Measurements from ENCODE around the gene ZDHHC14.

Gene ZDHHC14

GRCh38 chr6:157530724-157531168 is 149.8 kb downstream of the ZDHHC14 start:
- no peak overlapping the region for H3K27ac ChIP-seq
- DNase-seq: no peak
- no peak for TF ChIP-seq CTCF (IDR thresholded peaks at IDR 0.05)
- intact Hi-C loops (cut with DNase I; ENCODE audit: low total_unique reads): no loop called here
- H3K36me3 ChIP-seq: no peaks in the 10 kb centered on the region
- no peak overlapping the region for H3K4me3 ChIP-seq
- H3K27me3 ChIP-seq: no peaks in the 10 kb centered on the region
- H3K9me3 ChIP-seq: no peaks in the 10 kb centered on the region
- peaks cover 0 to 54% (median 30%) of the 10 kb centered on the region in 4 donors for H3K4me1 ChIP-seq

- no peak for TF ChIP-seq CTCF (IDR thresholded peaks at IDR 0.05)
- DNase-seq: no peak
- intact Hi-C loops (cut with DNase I; ENCODE audit: low total_unique reads): no loop called here
- H3K4me3 ChIP-seq: no peak overlapping the region
- no peaks in the 10 kb centered on the region for H3K9me3 ChIP-seq
- peaks cover 0 to 57% (median 31%) of the 10 kb centered on the region in 4 donors for H3K4me1 ChIP-seq
- H3K27ac ChIP-seq: no peak overlapping the region
- no peaks in the 10 kb centered on the region for H3K36me3 ChIP-seq
- no peaks in the 10 kb centered on the region for H3K27me3 ChIP-seq
These were observed 150.4 kb downstream of the ZDHHC14 start for GRCh38 chr6:157531169-157531985.

GRCh38 chr6:157531986-157532365 is 151.0 kb downstream of the ZDHHC14 start:
- no peak for DNase-seq
- no peaks in the 10 kb centered on the region for H3K9me3 ChIP-seq
- H3K4me1 ChIP-seq: peaks cover 0 to 53% (median 27%) of the 10 kb centered on the region in 4 donors
- H3K27ac ChIP-seq: no peak overlapping the region
- intact Hi-C loops (cut with DNase I; ENCODE audit: low total_unique reads): no loop called here
- no peak for TF ChIP-seq CTCF (IDR thresholded peaks at IDR 0.05)
- H3K4me3 ChIP-seq: no peak overlapping the region
- no peaks in the 10 kb centered on the region for H3K36me3 ChIP-seq
- H3K27me3 ChIP-seq: no peaks in the 10 kb centered on the region

- H3K36me3 ChIP-seq: no peaks in the 10 kb centered on the region
- no peak for DNase-seq
- no peak overlapping the region for H3K27ac ChIP-seq
- no peak overlapping the region for H3K4me3 ChIP-seq
- no peaks in the 10 kb centered on the region for H3K9me3 ChIP-seq
- intact Hi-C loops (cut with DNase I; ENCODE audit: low total_unique reads): no loop called here
- H3K4me1 ChIP-seq: peaks cover 0 to 40% (median 16%) of the 10 kb centered on the region in 4 donors
- H3K27me3 ChIP-seq: no peaks in the 10 kb centered on the region
- no peak for TF ChIP-seq CTCF (IDR thresholded peaks at IDR 0.05)
These were observed 152.3 kb downstream of the ZDHHC14 start for GRCh38 chr6:157533048-157533871.

DNA sequence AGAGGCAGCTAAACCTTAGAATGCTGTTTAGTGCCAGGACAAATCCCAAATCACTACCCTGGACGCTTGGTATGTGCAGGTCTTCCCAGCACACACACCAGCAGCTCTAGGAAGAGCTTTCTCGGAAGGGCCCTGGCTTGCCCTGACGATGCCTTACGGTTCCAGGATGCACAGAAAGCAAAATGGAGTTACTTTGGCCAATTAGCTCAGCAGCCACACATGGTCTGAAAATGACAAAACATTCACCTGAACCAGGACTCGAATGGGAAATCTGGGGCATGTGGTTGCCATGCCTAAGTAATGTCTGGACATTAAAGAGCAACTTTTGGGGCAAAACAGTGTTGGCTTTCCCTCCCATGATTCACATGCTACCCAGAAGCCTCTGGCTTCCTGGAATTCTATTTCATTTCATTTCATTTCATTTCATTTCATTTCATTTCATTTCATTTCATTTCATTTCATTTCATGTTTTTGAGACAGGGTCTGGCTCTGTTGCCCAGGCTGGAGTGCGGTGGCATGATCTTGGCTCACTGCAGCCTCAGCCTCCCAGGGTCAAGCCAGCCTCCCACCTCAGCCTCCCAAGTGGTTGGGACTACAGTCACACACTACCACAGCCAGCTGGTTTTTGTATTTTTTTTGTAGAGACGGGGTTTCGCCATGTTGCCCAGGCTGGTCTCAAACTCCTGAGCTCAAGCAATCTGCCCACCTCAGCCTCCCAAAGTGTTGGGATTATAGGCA is 153.3 kb downstream of the ZDHHC14 start:
- TF ChIP-seq CTCF (IDR thresholded peaks at IDR 0.05): no peak
- Histone ChIP-seq H3K4me3 (no peak overlapping the region), H3K4me1 (peaks cover 0 to 29% (median 9%) of the 10 kb centered on the region in 4 donors), H3K27ac (no peak overlapping the region), H3K27me3 (no peaks in the 10 kb centered on the region), H3K36me3 (no peaks in the 10 kb centered on the region), H3K9me3 (no peaks in the 10 kb centered on the region)
- intact Hi-C loops (cut with DNase I; ENCODE audit: low total_unique reads): no loop called here
- DNase-seq: no peak

Data from tibial artery (tissue), 4 donors.